Right lobe of liver (tissue), 6 donors: ENCODE data around the gene PTPRM. TPM values are rescaled to one million over a fixed set of nuclear protein-coding genes. Genes with fewer than 3 reads are reported as not detected.

Experiments used
- ATAC-seq, 4 donors: fragments of 200-7000 bp; cut with Tn5 transposase; one replicate each; pipeline ENCODE4 v1.9.1; 2020; ENCODE audit warnings: mild to moderate bottlenecking in 4 of 4, moderate library complexity in 4 of 4
- DNase-seq, 3 donors: peaks; one replicate each; pipeline ENCODE4 v3.0.0-alpha.2; 2020
- H3K27ac ChIP-seq, 3 donors: fragments of 200-600 bp; one replicate each; pipeline ENCODE4 v1.8.0; 2022
- H3K27me3 ChIP-seq, 2 donors: fragments of 200-600 bp; one replicate each; pipeline ENCODE4 v1.8.0; 2022
- H3K36me3 ChIP-seq, 4 donors: fragments of 200-600 bp; sonication (generic) in 1 of 4; one replicate each; pipeline versions ENCODE4 v1.5.1 to v1.8.0; 2017 to 2022; ENCODE audit warnings: control low read depth in 1 of 4
- H3K4me1 ChIP-seq, 4 donors: fragments of 200-600 bp; sonication (generic) in 1 of 4; one replicate each; pipeline versions ENCODE4 v1.5.1 to v1.8.0; 2017 to 2022; ENCODE audit warnings: control low read depth in 1 of 4
- H3K4me3 ChIP-seq, 3 donors: fragments of 200-600 bp; one replicate each; pipeline ENCODE4 v1.8.0; 2022
- H3K9me3 ChIP-seq, 4 donors: fragments of 200-600 bp; sonication (generic) in 1 of 4; one replicate each; pipeline versions ENCODE4 v1.5.1 to v1.8.0; 2017 to 2022; ENCODE audit warnings: control low read depth in 1 of 4
- POLR2A ChIP-seq: fragments of 450-650 bp; IDR thresholded peaks from one replicate; pipeline ENCODE4 v1.6.1; 2017; ENCODE audit warnings: antibody characterized with exemption, mild to moderate bottlenecking
- WGBS: methylation state at CpG from one replicate; pipeline ENCODE4 v1.1.6; 2018; ENCODE audit warnings: low coverage, low lambda C conversion rate; ENCODE audit not compliant: insufficient coverage; ENCODE audit errors: missing lambda C conversion rate; 5-methylcytosine and 5-hydroxymethylcytosine counted together
- intact Hi-C, 2 donors: fragments of 100-400 bp; cut with DNase I; formaldehyde crosslinking; loops; one replicate each; pipeline versions ENCODE4 v1.11.2 to v1.14.1; 2022
- total RNA-seq, 6 experiments: library from RNA; depleted of rRNA in 2 of 6; stranded (reverse); fragments of >200 nt in 2 of 6; fragmentation: NEBNext Ultra II Directional in 3 of 6; extraction: Animal tissue kit (Norgen Biotek cat#: 25700) in 3 of 6; gene quantifications; one replicate each; pipeline versions ENCODE4 v1.1.0 to v1.2.4, GENCODE V29; 2016 to 2023
- TF ChIP-seq, protein P1 (sequence below), 4 donors: fragments of 200-600 bp in 3 of 4; fragments of 450-650 bp in 1 of 4; IDR thresholded peaks; one replicate each; pipeline versions ENCODE4 v1.5.1 to v1.8.0; 2016 to 2022; ENCODE audit warnings: antibody characterized with exemption in 4 of 4, mild to moderate bottlenecking in 2 of 4
- donor health status: DM: no; HTN: yes; CAD: no.
- donor health status: DM: no; HTN: no; CAD: no.
- donor health status: DM: no; HTN: no; CAD: no.
- donor health status: DM: no; HTN: yes; CAD: no.
- donor health status: DM: no; HTN: yes; CAD: no.

Gene PTPRM
- total RNA-seq, 6 experiments from 2014 or later, result 15.1 to 45.7 (median 26.5) TPM

DNA sequence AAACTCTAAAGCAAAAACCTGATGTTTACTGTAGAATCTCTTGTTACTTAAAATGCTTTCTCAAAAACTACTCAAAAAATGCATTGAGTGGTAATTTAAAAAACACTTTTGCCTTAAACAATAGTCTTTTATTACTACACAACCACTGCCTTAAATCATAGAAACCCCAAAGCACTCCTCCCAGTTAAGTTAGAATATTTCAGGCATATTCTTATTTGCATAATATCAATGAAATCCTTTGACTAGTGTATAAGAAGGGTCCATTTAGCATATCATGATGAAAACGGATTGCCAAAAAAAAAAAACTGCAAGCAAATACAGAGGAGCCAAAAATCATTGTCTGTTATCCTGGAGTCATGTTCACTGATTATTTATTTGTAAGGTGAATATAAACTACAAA is 119.2 kb downstream of the PTPRM start:
- DNase-seq (no peak), ATAC-seq (no peak)
- no peaks in the 10 kb centered on the region for H3K36me3 ChIP-seq
- no peaks in the 10 kb centered on the region for H3K27me3 ChIP-seq
- WGBS, result 45% methylated on average over 1 of the region's 1 CpG
- intact Hi-C loops, result no loop called here
- H3K9me3 ChIP-seq, result no peaks in the 10 kb centered on the region
- TF ChIP-seq, protein P1, sequence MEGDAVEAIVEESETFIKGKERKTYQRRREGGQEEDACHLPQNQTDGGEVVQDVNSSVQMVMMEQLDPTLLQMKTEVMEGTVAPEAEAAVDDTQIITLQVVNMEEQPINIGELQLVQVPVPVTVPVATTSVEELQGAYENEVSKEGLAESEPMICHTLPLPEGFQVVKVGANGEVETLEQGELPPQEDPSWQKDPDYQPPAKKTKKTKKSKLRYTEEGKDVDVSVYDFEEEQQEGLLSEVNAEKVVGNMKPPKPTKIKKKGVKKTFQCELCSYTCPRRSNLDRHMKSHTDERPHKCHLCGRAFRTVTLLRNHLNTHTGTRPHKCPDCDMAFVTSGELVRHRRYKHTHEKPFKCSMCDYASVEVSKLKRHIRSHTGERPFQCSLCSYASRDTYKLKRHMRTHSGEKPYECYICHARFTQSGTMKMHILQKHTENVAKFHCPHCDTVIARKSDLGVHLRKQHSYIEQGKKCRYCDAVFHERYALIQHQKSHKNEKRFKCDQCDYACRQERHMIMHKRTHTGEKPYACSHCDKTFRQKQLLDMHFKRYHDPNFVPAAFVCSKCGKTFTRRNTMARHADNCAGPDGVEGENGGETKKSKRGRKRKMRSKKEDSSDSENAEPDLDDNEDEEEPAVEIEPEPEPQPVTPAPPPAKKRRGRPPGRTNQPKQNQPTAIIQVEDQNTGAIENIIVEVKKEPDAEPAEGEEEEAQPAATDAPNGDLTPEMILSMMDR (IDR thresholded peaks at IDR 0.05), result no peak
- no peak for TF ChIP-seq POLR2A
- no peak overlapping the region for H3K27ac ChIP-seq
- no peak overlapping the region for H3K4me3 ChIP-seq
- H3K4me1 ChIP-seq, result no peaks in the 10 kb centered on the region

DNA sequence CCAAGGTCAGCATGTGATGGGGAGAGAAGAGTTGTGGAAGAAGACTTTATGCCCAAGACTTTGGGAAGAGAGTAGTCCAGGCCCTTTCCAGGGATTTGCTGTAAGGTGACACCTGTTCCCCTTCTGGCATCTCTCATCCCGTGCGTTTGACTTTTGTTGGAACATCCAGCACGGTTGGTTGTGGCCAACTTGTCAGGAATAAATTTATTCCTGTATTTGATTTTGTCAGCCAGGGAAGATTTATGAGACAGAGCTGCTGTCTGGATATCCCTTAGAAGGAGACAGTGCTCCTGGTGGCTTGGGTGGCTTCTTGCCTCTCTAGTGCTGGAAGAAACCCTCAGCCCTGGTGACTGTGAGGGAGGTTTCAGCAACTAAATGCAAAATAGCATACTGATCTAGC is 121.5 kb downstream of the PTPRM start:
- Histone ChIP-seq H3K27ac (no peak overlapping the region), H3K36me3 (no peaks in the 10 kb centered on the region), H3K27me3 (no peaks in the 10 kb centered on the region), H3K9me3 (no peaks in the 10 kb centered on the region), H3K4me1 (no peaks in the 10 kb centered on the region), H3K4me3 (no peak overlapping the region)
- DNase-seq (no peak), ATAC-seq (no peak)
- WGBS, result 100% methylated on average over 3 of the region's 3 CpGs
- no peak for TF ChIP-seq POLR2A
- TF ChIP-seq, protein P1 (IDR thresholded peaks at IDR 0.05), result no peak
- intact Hi-C loops, result no loop called here

DNA sequence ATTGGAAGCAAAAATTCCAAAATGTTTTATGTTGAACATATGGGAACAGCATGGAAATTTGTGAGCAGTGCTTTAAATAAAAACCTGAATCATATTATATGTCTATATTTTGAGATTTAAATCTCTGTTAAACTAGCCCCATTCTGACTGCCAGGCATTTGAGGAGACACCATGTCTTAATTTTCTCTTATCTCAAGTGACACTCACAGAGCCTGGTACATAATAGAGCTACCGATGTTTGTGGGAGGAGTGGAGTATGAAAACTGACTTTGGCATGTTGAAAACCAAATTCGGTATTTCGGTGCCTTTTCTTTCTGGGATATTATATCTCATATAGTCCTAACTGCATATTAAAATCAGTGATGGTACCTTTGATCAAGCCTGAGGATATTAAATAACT is 124.1 kb downstream of the PTPRM start:
- H3K9me3 ChIP-seq, result no peaks in the 10 kb centered on the region
- no peak overlapping the region for H3K27ac ChIP-seq
- H3K36me3 ChIP-seq, result no peaks in the 10 kb centered on the region
- DNase-seq (no peak), ATAC-seq (no peak)
- TF ChIP-seq, protein P1 (IDR thresholded peaks at IDR 0.05), result no peak
- no peak for TF ChIP-seq POLR2A
- intact Hi-C loops, result no loop called here
- no peak overlapping the region for H3K4me3 ChIP-seq
- H3K4me1 ChIP-seq, result no peaks in the 10 kb centered on the region
- no peaks in the 10 kb centered on the region for H3K27me3 ChIP-seq
- WGBS, result 96% methylated on average over 3 of the region's 3 CpGs

GRCh38 chr18:7696780-7697179 is 129.7 kb downstream of the PTPRM start:
- TF ChIP-seq, protein P1 (IDR thresholded peaks at IDR 0.05), result no peak
- no peak for TF ChIP-seq POLR2A
- 86% methylated on average over 3 of the region's 3 CpGs for WGBS
- DNase-seq (no peak), ATAC-seq (no peak)
- H3K4me3 ChIP-seq, result no peak overlapping the region
- no peak overlapping the region for H3K27ac ChIP-seq
- H3K4me1 ChIP-seq, result no peaks in the 10 kb centered on the region
- H3K9me3 ChIP-seq, result no peaks in the 10 kb centered on the region
- H3K27me3 ChIP-seq, result no peaks in the 10 kb centered on the region
- H3K36me3 ChIP-seq, result no peaks in the 10 kb centered on the region
- intact Hi-C loops, result no loop called here

DNA sequence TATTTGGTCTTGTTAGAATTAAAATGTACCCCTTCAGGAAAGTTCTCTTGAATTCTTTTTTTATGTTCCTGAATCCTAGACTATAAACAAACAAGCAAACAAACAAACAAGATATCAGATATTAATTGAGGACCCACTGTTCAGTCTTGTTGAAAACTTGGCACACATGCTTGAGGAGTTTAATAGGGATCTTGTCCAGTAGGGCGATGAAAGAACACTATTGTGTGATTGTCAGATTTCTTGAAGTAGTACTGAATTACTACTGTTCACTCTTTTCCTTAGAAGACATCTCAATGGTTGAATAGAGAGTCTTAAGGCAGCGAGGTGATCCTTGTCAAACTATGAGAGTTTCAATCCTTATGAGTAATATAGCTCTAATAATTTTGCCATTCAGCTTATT is 130.2 kb downstream of the PTPRM start:
- TF ChIP-seq POLR2A, result no peak
- TF ChIP-seq, protein P1 (IDR thresholded peaks at IDR 0.05), result no peak
- DNase-seq (no peak), ATAC-seq (no peak)
- no peak overlapping the region for H3K4me3 ChIP-seq
- no peak overlapping the region for H3K27ac ChIP-seq
- H3K36me3 ChIP-seq, result no peaks in the 10 kb centered on the region
- intact Hi-C loops, result no loop called here
- no peaks in the 10 kb centered on the region for H3K9me3 ChIP-seq
- no peaks in the 10 kb centered on the region for H3K4me1 ChIP-seq
- H3K27me3 ChIP-seq, result no peaks in the 10 kb centered on the region
- 85% methylated on average over 2 of the region's 2 CpGs for WGBS
